ENCODE measurements around the gene CDPF1. TPM values are rescaled to one million over a fixed set of nuclear protein-coding genes. Genes with fewer than 3 reads are reported as not detected.
"Not testable (repeated sequence)": the region's sequence is repeated elsewhere in the genome, so short reads cannot be mapped to it uniquely, and the experiment has no call there.

The CDPF1 gene
- total RNA-seq, 1 donor from 2014 or later = 14.6 TPM

- H3K9me3 ChIP-seq (ENCODE audit: control insufficient read depth in 3 of 3, low read length in 3 of 3) = peaks cover 0 to 9% (median 6%) of the 10 kb centered on the region in 3 donors
- no peaks in the 10 kb centered on the region for H3K4me1 ChIP-seq (ENCODE audit: control insufficient read depth in 3 of 3, insufficient read depth in 3 of 3, low read length in 3 of 3)
- H3K27me3 ChIP-seq (ENCODE audit: control insufficient read depth in 3 of 3, insufficient read depth in 3 of 3, low read length in 3 of 3) = no peaks in the 10 kb centered on the region
- H3K4me3 ChIP-seq (ENCODE audit: low read length in 3 of 3) = no peak overlapping the region
- no peak overlapping the region for H3K9ac ChIP-seq (ENCODE audit: low read depth in 1 of 3, low read length in 3 of 3)
- no peak overlapping the region for H3K27ac ChIP-seq (ENCODE audit: low read depth, low read length)
- H3K36me3 ChIP-seq (ENCODE audit: control insufficient read depth in 3 of 3, insufficient read depth in 3 of 3, low read length in 3 of 3) = peaks cover 28 to 31% (median 29%) of the 10 kb centered on the region in 3 donors
Measured at GRCh38 chr22:46213052-46213451, 37.0 kb downstream of the CDPF1 start.

- Histone ChIP-seq H3K36me3 (ENCODE audit: control insufficient read depth in 3 of 3, insufficient read depth in 3 of 3, low read length in 3 of 3) (peaks cover 27 to 29% (median 29%) of the 10 kb centered on the region in 3 donors), H3K27me3 (ENCODE audit: control insufficient read depth in 3 of 3, insufficient read depth in 3 of 3, low read length in 3 of 3) (no peaks in the 10 kb centered on the region), H3K4me3 (ENCODE audit: low read length in 3 of 3) (no peak overlapping the region), H3K4me1 (ENCODE audit: control insufficient read depth in 3 of 3, insufficient read depth in 3 of 3, low read length in 3 of 3) (no peaks in the 10 kb centered on the region), H3K9ac (ENCODE audit: low read depth in 1 of 3, low read length in 3 of 3) (no peak overlapping the region), H3K27ac (ENCODE audit: low read depth, low read length) (no peak overlapping the region), H3K9me3 (ENCODE audit: control insufficient read depth in 3 of 3, low read length in 3 of 3) (peaks cover 0 to 9% (median 6%) of the 10 kb centered on the region in 3 donors)
Measured at GRCh38 chr22:46212195-46212594, 37.9 kb downstream of the CDPF1 start.

GRCh38 chr22:46209262-46209661 lies 40.8 kb downstream of the CDPF1 start:
- H3K4me1 ChIP-seq (ENCODE audit: control insufficient read depth in 3 of 3, insufficient read depth in 3 of 3, low read length in 3 of 3) = no peaks in the 10 kb centered on the region
- H3K9me3 ChIP-seq (ENCODE audit: control insufficient read depth in 3 of 3, low read length in 3 of 3) = peaks cover 0 to 9% (median 6%) of the 10 kb centered on the region in 3 donors
- peaks cover 12 to 17% (median 13%) of the 10 kb centered on the region in 3 donors for H3K36me3 ChIP-seq (ENCODE audit: control insufficient read depth in 3 of 3, insufficient read depth in 3 of 3, low read length in 3 of 3)
- H3K27ac ChIP-seq (ENCODE audit: low read depth, low read length) = no peak overlapping the region
- H3K4me3 ChIP-seq (ENCODE audit: low read length in 3 of 3) = no peak overlapping the region
- H3K9ac ChIP-seq (ENCODE audit: low read depth in 1 of 3, low read length in 3 of 3) = no peak overlapping the region
- no peaks in the 10 kb centered on the region for H3K27me3 ChIP-seq (ENCODE audit: control insufficient read depth in 3 of 3, insufficient read depth in 3 of 3, low read length in 3 of 3)

GRCh38 chr22:46203601-46203980 lies 46.5 kb downstream of the CDPF1 start:
- H3K4me3 ChIP-seq (ENCODE audit: low read length in 3 of 3) = no peak overlapping the region
- no peak overlapping the region for H3K9ac ChIP-seq (ENCODE audit: low read depth in 1 of 3, low read length in 3 of 3)
- H3K9me3 ChIP-seq (ENCODE audit: control insufficient read depth in 3 of 3, low read length in 3 of 3) = no peaks in the 10 kb centered on the region
- no peaks in the 10 kb centered on the region for H3K4me1 ChIP-seq (ENCODE audit: control insufficient read depth in 3 of 3, insufficient read depth in 3 of 3, low read length in 3 of 3)
- H3K36me3 ChIP-seq (ENCODE audit: control insufficient read depth in 3 of 3, insufficient read depth in 3 of 3, low read length in 3 of 3) = peaks cover 18 to 30% (median 21%) of the 10 kb centered on the region in 3 donors
- no peaks in the 10 kb centered on the region for H3K27me3 ChIP-seq (ENCODE audit: control insufficient read depth in 3 of 3, insufficient read depth in 3 of 3, low read length in 3 of 3)
- no peak overlapping the region for H3K27ac ChIP-seq (ENCODE audit: low read depth, low read length)

- no peaks in the 10 kb centered on the region for H3K9me3 ChIP-seq (ENCODE audit: control insufficient read depth in 3 of 3, low read length in 3 of 3)
- peaks cover 16 to 30% (median 21%) of the 10 kb centered on the region in 3 donors for H3K36me3 ChIP-seq (ENCODE audit: control insufficient read depth in 3 of 3, insufficient read depth in 3 of 3, low read length in 3 of 3)
- H3K27me3 ChIP-seq (ENCODE audit: control insufficient read depth in 3 of 3, insufficient read depth in 3 of 3, low read length in 3 of 3) = no peaks in the 10 kb centered on the region
- no peak overlapping the region for H3K27ac ChIP-seq (ENCODE audit: low read depth, low read length)
- no peak overlapping the region for H3K4me3 ChIP-seq (ENCODE audit: low read length in 3 of 3)
- H3K9ac ChIP-seq (ENCODE audit: low read depth in 1 of 3, low read length in 3 of 3) = no peak overlapping the region
- H3K4me1 ChIP-seq (ENCODE audit: control insufficient read depth in 3 of 3, insufficient read depth in 3 of 3, low read length in 3 of 3) = no peaks in the 10 kb centered on the region
Measured at GRCh38 chr22:46202897-46203600, 47.0 kb downstream of the CDPF1 start.

- Histone ChIP-seq H3K9me3 (ENCODE audit: control insufficient read depth in 3 of 3, low read length in 3 of 3) (no peaks in the 10 kb centered on the region), H3K36me3 (ENCODE audit: control insufficient read depth in 3 of 3, insufficient read depth in 3 of 3, low read length in 3 of 3) (peaks cover 16 to 30% (median 19%) of the 10 kb centered on the region in 3 donors), H3K4me3 (ENCODE audit: low read length in 3 of 3) (no peak overlapping the region), H3K27me3 (ENCODE audit: control insufficient read depth in 3 of 3, insufficient read depth in 3 of 3, low read length in 3 of 3) (no peaks in the 10 kb centered on the region), H3K27ac (ENCODE audit: low read depth, low read length) (no peak overlapping the region), H3K9ac (ENCODE audit: low read depth in 1 of 3, low read length in 3 of 3) (no peak overlapping the region), H3K4me1 (ENCODE audit: control insufficient read depth in 3 of 3, insufficient read depth in 3 of 3, low read length in 3 of 3) (peaks cover 6 to 7% (median 6%) of the 10 kb centered on the region in 3 donors)
Measured at GRCh38 chr22:46201059-46201757, 48.9 kb downstream of the CDPF1 start.

GRCh38 chr22:46198806-46199205 lies 51.3 kb downstream of the CDPF1 start:
- not testable (repeated sequence) for H3K27ac ChIP-seq (ENCODE audit: low read depth, low read length); H3K27me3 ChIP-seq (ENCODE audit: control insufficient read depth in 3 of 3, insufficient read depth in 3 of 3, low read length in 3 of 3); H3K9me3 ChIP-seq (ENCODE audit: control insufficient read depth in 3 of 3, low read length in 3 of 3); H3K9ac ChIP-seq (ENCODE audit: low read depth in 1 of 3, low read length in 3 of 3); H3K4me3 ChIP-seq (ENCODE audit: low read length in 3 of 3)
- Histone ChIP-seq H3K4me1 (ENCODE audit: control insufficient read depth in 3 of 3, insufficient read depth in 3 of 3, low read length in 3 of 3) (peaks cover 11 to 14% (median 14%) of the 10 kb centered on the region in 3 donors), H3K36me3 (ENCODE audit: control insufficient read depth in 3 of 3, insufficient read depth in 3 of 3, low read length in 3 of 3) (peaks cover 13 to 19% (median 17%) of the 10 kb centered on the region in 3 donors)

- Histone ChIP-seq H3K9ac (ENCODE audit: low read depth in 1 of 3, low read length in 3 of 3) (no peak overlapping the region), H3K36me3 (ENCODE audit: control insufficient read depth in 3 of 3, insufficient read depth in 3 of 3, low read length in 3 of 3) (peaks cover 11 to 17% (median 14%) of the 10 kb centered on the region in 3 donors), H3K27ac (ENCODE audit: low read depth, low read length) (no peak overlapping the region), H3K4me1 (ENCODE audit: control insufficient read depth in 3 of 3, insufficient read depth in 3 of 3, low read length in 3 of 3) (peaks cover 11 to 14% (median 14%) of the 10 kb centered on the region in 3 donors), H3K4me3 (ENCODE audit: low read length in 3 of 3) (no peak overlapping the region), H3K9me3 (ENCODE audit: control insufficient read depth in 3 of 3, low read length in 3 of 3) (no peaks in the 10 kb centered on the region), H3K27me3 (ENCODE audit: control insufficient read depth in 3 of 3, insufficient read depth in 3 of 3, low read length in 3 of 3) (no peaks in the 10 kb centered on the region)
Measured at GRCh38 chr22:46198274-46198673, 51.8 kb downstream of the CDPF1 start.

- Histone ChIP-seq H3K27ac (ENCODE audit: low read depth, low read length) (peak overlapping the region; percentile 48), H3K9me3 (ENCODE audit: control insufficient read depth in 3 of 3, low read length in 3 of 3) (no peaks in the 10 kb centered on the region), H3K4me3 (ENCODE audit: low read length in 3 of 3) (peak overlapping the region in 1 of 3 donors; percentile 60), H3K27me3 (ENCODE audit: control insufficient read depth in 3 of 3, insufficient read depth in 3 of 3, low read length in 3 of 3) (no peaks in the 10 kb centered on the region), H3K36me3 (ENCODE audit: control insufficient read depth in 3 of 3, insufficient read depth in 3 of 3, low read length in 3 of 3) (peaks cover 9 to 12% (median 12%) of the 10 kb centered on the region in 3 donors), H3K4me1 (ENCODE audit: control insufficient read depth in 3 of 3, insufficient read depth in 3 of 3, low read length in 3 of 3) (peaks cover 11 to 14% (median 14%) of the 10 kb centered on the region in 3 donors), H3K9ac (ENCODE audit: low read depth in 1 of 3, low read length in 3 of 3) (peak overlapping the region in 2 of 3 donors; percentile 68 to 72)
Measured at GRCh38 chr22:46196278-46196677, 53.8 kb downstream of the CDPF1 start.
